Kidney (tissue), 14 donors: ENCODE results near the gene HOXA3. TPM values are rescaled to one million over a fixed set of nuclear protein-coding genes. Genes with fewer than 3 reads are reported as not detected.

Source experiments
- DNase-seq, 5 donors: peaks; one replicate each; pipeline ENCODE4 v3.0.0-alpha.2; 2013 to 2020
- FAIRE-seq: peaks from 2 replicates; lab custom pipeline; 2012; peaks lifted over from hg19 to GRCh38; lab: Jason Lieb, UNC
- H3K27ac ChIP-seq, 2 donors: one replicate each; pipeline ENCODE4 v1.7.0; 2013; ENCODE audit warnings: low read depth in 2 of 2, low read length in 2 of 2, inconsistent platforms in 1 of 2
- H3K27me3 ChIP-seq: one replicate; pipeline ENCODE4 v1.7.1; 2013; ENCODE audit warnings: low read length, inconsistent platforms; ENCODE audit not compliant: control insufficient read depth, insufficient read depth
- H3K36me3 ChIP-seq, 3 donors: one replicate each; pipeline versions ENCODE4 v1.7.0 to v1.7.1; 2013; ENCODE audit warnings: low read length in 3 of 3, control low read depth in 1 of 3, inconsistent platforms in 1 of 3; ENCODE audit not compliant: insufficient read depth in 3 of 3, control insufficient read depth in 2 of 3
- H3K4me1 ChIP-seq, 3 donors: one replicate each; pipeline versions ENCODE4 v1.7.0 to v1.7.1; 2013; ENCODE audit warnings: low read length in 3 of 3, inconsistent platforms in 1 of 3, low read depth in 1 of 3; ENCODE audit not compliant: control insufficient read depth in 2 of 3, insufficient read depth in 2 of 3
- H3K4me3 ChIP-seq, 3 donors: one replicate each; pipeline versions ENCODE4 v1.7.0 to v1.8.1; 2013; ENCODE audit warnings: low read length in 3 of 3, control low read depth in 1 of 3, inconsistent platforms in 1 of 3
- H3K9ac ChIP-seq, 3 donors: one replicate each; pipeline versions ENCODE4 v1.7.0 to v1.7.1; 2013; ENCODE audit warnings: low read length in 3 of 3, control low read depth in 1 of 3, inconsistent platforms in 1 of 3
- H3K9me3 ChIP-seq, 3 donors: one replicate each; pipeline versions ENCODE4 v1.7.0 to v1.7.1; 2013; ENCODE audit warnings: low read length in 3 of 3, control low read depth in 1 of 3, inconsistent platforms in 1 of 3; ENCODE audit not compliant: control insufficient read depth in 2 of 3, insufficient read depth in 1 of 3
- CTCF ChIP-seq: IDR thresholded peaks from 3 replicates; pipeline ENCODE4 v1.5.1; 2012; ENCODE audit warnings: mild to moderate bottlenecking, moderate library complexity, borderline replicate concordance; ENCODE audit not compliant: insufficient read depth; ENCODE audit errors: extremely low read depth
- intact Hi-C: fragments of 100-400 bp; cut with DNase I; formaldehyde crosslinking; loops from one replicate; pipeline ENCODE4 v1.11.1; 2022
- polyA plus RNA-seq: library from polyadenylated mRNA; stranded (reverse); fragments of 350-450 nt; fragmentation: Illumina TruSeq; extraction: RNeasy Lipid Tissue Mini Kit (QIAGEN cat#74804); gene quantifications from one replicate; pipeline ENCODE4 v1.2.3, GENCODE V29; 2014; ENCODE audit warnings: low read depth, low replicate concordance; ENCODE audit not compliant: insufficient read depth
- total RNA-seq: library from RNA; stranded (reverse); fragmentation: NEBNext Ultra II Directional; extraction: Animal tissue kit (Norgen Biotek cat#: 25700); gene quantifications from one replicate; pipeline ENCODE4 v1.2.1, GENCODE V29; 2021
- donor health status: control.
- donor health status: control.
- donor health status: control.
- donor health status: control.
- donor health status: control.
- donor health status: DM: yes; HTN: yes; CAD: no.
- donor health status: Normal renal cell carcinoma (clear cell type).

The HOXA3 gene
- total and polyA plus RNA-seq, 2 donors from 2014 or later = 6.3 to 21.2 TPM

DNA sequence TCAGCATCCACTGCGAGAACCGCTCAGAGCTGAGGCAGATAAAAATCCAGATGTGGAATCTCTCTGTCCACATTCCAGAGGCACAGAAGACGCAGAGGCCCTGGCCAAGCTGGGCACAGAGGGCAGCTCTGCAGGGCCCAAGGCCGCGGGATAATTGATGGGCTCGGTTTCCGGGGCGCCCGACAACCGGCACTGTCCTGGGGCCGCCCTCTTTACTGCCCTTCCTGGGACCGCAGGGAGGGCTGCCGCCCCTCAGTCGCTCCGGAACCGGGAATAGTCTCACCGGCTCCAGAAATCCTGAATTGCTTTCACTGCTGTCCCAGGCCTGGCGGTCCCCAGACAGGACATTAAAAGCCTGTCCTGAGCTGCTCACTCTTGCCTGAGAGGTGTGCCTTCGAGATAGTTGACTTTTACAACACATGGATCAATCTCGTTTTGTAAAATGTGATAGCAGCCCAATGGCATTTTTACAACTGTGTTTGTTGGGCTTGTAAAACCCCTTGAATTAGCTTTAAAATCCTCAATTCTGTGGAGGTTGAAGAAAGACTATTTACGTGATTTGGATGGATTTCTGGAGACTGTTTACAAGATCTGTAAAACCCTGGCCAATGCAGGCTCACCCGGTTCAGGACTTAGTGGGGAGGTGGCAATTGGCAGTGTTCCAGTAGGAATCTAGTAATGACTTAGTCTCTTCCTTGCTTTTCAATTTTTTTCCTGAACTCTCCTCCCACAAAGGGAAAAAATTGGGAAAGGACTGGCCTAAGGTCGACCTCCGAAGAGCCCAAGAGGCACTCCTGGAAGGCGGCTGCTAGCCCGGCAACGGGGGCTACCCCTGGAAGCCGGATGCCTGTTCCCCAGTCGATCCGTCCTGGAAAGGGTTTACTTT is 3.4 kb downstream of the HOXA3 start:
- DNase-seq (peak in 3 of 5 donors; percentile 50 to 75 (median 58)), FAIRE-seq (no peak)
- Histone ChIP-seq H3K27ac (peak overlapping the region; percentile 97 to 98), H3K4me1 (peaks cover 0 to 18% (median 16%) of the 10 kb centered on the region in 3 donors), H3K4me3 (peak overlapping the region; percentile 56 to 87 (median 83)), H3K9me3 (no peaks in the 10 kb centered on the region), H3K9ac (peak overlapping the region; percentile 83 to 85 (median 85)), H3K36me3 (no peaks in the 10 kb centered on the region), H3K27me3 (no peaks in the 10 kb centered on the region)
- TF ChIP-seq CTCF = no peak
- intact Hi-C loops = no loop called here

DNA sequence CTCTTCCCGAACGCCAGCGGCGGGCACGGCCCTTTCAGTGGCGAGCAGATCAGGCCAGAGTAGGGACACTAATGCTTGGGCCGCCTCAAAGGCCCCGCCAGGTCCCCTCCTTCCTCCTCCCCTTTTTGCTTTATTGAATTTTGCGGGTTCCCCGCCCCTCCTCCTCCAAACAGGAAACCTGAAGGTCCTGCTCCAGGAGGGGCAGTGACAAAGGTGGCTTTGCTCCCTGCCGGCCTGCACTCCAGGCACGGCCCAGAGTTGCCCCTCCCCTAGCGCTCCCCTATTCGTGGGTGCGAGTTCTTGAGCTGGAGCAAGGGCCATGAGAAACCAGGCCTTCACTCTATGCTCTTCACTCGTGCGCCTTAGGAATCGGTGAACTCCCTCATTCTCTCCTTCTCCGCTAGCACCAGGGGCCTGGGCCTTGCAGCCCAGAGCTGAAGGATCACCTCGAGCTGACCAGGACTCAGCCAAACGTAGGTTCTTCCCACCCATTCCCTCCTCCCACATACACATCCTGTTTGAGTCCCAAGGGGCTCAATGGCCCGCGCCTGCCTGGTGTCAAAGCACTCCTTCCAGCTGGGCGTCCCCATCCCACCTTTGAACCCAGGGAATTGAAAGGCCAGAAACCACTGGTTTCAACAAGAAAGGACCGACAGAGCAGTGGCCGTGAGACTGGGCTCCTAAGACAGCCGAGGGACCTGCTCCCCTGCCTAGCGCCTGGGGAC is 4.2 kb downstream of the HOXA3 start:
- FAIRE-seq = no peak
- H3K9ac ChIP-seq = peak overlapping the region; percentile 83 to 85 (median 85)
- TF ChIP-seq CTCF = no peak
- H3K36me3 ChIP-seq = peaks cover 0 to 2% (median 0%) of the 10 kb centered on the region in 3 donors
- peaks cover 0 to 16% (median 13%) of the 10 kb centered on the region in 3 donors for H3K4me1 ChIP-seq
- peak overlapping the region; percentile 56 to 87 (median 83) for H3K4me3 ChIP-seq
- peak overlapping the region; percentile 97 to 98 for H3K27ac ChIP-seq
- H3K9me3 ChIP-seq = no peaks in the 10 kb centered on the region
- H3K27me3 ChIP-seq = no peaks in the 10 kb centered on the region
- DNase-seq = peak in 4 of 5 donors; percentile 78 to 87 (median 82)
- intact Hi-C loops = no loop called here

DNA sequence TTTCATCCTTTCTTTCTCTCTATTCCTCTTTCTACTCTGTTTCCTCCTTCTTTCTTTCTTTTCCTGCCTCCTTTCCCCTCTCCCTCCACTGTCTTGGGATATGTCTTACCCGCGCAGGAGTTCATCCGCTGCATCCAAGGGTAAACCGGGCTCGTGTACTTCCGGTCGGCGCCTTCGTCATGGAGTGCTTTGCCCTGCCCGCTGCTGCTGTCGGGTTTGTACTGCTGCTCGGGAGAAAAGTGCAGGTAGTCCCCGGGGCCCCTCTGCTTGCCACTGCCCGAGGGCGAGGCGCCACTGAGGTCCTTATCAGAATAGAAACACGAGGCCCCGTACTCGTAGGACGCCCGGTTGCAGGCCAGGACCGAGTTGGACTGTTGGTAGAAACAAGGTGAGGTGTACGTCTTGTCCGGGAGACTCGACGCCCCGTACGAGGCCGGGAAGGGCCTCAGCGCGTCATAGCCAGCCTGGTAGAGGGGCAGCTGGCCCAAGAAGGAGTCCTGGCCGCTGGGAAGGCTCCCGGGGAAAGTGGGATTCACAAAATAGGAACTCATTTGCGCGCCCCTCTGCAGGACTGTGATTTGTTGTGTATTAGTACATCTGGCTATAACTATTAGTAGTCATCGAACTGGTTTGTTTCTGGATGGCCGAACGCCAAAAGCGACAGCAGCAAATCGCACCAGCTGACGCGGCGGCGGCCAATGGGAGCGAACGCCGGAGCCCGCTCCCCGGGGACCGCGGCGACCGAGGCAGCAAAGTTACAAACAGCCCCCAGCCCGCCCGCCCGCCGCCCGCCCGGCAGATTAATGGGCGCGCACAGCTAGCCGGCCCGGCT is 5.0 kb downstream of the HOXA3 start, which contains the start of gene HOXA6:
TSS of gene HOXA6 (minus strand) at position 576 of the 832 bp plus-strand sequence. CDS start at position 551, 25 bp downstream.
- FAIRE-seq (no peak), DNase-seq (peak in 4 of 5 donors; percentile 74 to 95 (median 83))
- Histone ChIP-seq H3K4me1 (peaks cover 0 to 16% (median 10%) of the 10 kb centered on the region in 3 donors), H3K9ac (peak within 1 kb of the TSS; percentile 83 to 85 (median 85)), H3K9me3 (no peaks in the 10 kb centered on the region), H3K27ac (peak within 1 kb of the TSS; percentile 97 to 98), H3K27me3 (no peaks in the 10 kb centered on the region), H3K4me3 (peak within 1 kb of the TSS; percentile 56 to 87 (median 83)), H3K36me3 (peaks cover 0 to 2% (median 0%) of the 10 kb centered on the region in 3 donors)
- intact Hi-C loops = no loop called here
- no peak for TF ChIP-seq CTCF
